HG03457 (cell line): Measurements from ENCODE around the gene SFTPB.
"Not testable (repeated sequence)": the region's sequence is repeated elsewhere in the genome, so short reads cannot be mapped to it uniquely, and the experiment has no call there.

Experiments
- ATAC-seq: cut with Tn5 transposase; IDR thresholded peaks from one replicate; pipeline ENCODE4 v1.9.1; 2021; ENCODE audit warnings: moderate number of reproducible peaks; ENCODE audit not compliant: unreplicated experiment

The SFTPB gene

DNA sequence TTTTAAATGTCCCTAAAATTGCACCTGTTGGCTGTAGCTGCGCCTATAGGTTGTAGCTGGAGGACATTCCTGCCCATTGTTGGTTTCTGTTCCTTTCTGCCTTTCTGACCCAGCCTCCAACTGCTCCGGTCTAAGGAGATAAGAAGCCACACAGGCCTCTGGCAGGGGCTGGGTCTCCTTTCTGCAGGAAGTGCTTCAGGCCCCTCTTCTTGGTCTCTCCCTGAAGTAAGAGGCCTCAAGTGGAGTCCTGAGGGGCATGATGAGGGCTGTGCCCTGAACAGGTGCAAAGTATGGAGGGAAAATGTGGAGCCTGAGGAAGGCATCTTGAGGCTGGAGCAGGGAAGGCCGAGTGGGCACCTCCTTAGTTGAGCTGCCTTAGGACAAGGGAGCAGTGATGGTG, 10.4 kb upstream of the SFTPB start:
- ATAC-seq: no peak

DNA sequence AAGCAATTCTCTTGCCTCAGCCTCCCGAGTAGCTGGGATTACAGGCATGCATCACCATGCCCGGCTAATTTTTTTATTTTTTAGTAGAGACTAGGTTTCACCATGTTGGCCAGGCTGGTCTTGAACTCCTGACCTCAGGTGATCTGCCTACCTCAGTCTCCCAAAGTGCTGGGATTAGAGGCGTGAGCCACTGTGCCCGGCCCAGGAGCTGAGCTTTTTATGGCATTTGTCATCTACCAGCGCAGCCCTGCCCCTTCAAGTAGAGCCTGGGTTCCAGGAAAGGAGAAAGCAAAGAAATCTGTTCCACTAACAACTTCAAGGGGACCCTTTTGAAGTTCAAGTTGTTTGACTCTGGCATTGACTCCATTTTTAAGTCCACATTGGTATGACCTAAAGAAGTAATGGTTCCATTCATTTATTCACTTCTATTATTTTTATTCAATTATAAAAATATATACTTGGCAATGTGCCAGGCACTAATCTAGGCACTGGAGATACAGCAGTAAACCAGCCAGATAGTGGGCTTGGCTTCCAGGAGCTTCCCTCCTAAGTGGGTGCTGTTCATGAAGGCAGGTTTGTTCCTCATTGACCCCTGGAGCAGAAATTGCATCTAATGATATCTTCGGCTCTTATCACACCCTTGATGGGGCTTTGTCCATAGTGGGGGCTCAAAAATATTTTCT, 8.0 kb upstream of the SFTPB start:
- no peak for ATAC-seq

DNA sequence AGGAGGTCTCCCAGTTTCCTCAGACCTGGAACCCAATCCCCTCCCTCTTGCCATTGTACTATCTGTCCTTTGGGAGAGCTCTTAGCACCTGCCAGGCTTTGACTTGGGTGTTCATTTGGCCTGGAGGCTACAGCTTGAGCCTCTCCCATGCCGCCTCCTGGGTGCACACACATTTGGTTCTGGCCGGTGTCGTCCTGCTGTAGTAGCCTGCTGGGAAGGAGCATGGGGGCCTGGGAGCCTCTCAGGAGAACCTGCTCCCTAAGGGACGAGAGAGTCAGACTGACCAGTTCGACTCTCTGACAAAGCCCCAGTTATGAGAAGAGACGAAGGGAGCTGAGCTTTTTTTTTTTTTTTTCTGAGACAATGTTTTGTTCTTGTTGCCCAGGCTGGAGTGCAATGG, 7.4 kb upstream of the SFTPB start:
- no peak for ATAC-seq

DNA sequence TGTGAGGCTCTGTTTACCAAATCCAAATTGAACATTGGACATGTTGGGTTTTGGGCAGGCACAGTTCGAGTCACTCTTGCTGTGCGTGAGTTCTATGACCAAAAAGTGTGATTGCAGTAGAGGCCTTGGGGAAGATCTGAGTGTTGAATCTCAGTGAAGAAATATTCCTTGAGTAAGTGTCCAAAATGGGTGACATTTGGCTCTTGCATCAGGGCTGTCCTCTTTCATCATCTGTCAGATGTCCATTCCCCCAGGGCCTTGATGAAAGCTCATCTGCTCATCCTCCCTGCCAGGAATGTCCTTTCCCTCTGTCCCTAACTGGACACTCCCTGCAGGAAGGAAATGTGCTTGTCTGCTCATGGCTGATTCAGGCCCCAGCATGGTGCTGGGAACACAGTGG, 6.4 kb upstream of the SFTPB start:
- no peak for ATAC-seq

DNA sequence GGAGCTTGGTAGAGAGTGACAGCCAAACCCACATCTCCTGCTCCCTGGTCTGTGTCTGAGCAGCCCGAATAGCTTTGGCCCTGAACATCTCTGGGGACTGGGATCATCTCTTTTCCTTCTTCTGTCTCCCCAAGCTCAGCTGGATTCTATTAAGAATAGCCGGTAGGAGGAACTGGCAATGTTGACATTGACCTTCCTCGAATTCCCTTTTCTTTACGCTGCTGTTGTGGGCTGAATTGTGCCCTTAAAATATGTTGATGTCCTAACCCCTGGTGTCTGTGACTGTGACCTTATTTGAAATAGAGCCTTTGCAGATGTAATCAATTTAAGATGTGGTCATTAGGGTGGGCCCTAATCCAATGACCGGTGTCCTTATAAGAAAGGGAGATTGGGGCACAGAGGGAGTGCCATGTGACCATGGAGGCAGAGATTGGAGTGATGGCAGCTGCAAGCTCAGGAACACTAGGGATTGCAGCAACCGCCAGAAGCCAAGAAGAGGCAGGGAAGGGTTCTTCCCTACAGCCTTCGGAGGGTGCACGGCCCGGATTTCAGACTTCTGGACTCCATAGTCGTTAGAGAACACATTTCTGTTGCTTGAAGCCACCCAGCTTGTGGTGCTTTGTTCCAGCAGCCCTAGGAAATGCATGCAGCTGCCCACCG, 5.8 kb upstream of the SFTPB start:
- ATAC-seq: no peak

DNA sequence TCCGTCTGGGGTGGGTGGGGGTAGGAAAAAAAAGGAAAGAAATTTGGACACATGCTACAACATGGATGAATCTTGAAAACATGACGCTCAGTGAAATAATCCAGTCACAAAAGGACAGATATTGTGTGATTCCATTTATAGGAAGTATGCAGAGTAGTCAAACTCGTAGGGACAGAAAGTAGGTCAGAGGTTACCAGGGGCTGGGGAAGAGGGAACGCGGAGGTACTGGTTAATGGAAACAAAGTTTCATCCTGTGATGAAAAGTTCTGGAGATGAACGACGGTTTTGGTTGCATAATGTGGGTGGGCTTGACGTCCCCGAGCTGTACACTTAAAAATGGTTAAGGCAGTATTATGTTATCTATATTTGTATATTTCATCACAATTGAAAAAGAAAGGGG, 4.5 kb upstream of the SFTPB start:
- no peak for ATAC-seq

DNA sequence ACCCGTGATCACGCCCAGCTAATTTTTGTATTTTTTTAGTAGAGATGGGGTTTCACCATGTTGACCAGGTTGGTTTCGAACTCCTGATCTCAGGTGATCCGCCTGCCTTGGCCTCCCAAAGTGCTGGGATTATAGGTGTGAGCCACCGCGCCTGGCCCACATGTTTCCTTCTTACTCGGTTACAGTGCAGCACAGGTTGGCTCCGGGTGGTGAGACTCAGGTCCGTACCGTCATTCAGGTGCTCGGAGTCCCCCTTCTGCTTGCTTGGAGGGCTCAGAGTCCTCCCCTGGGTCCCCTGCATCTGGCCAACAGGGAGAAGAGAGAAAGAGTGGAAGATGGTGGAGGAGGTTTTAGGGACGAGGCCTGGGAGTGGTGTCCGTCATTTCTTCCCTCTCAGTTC, 2.4 kb upstream of the SFTPB start:
- ATAC-seq: not testable (repeated sequence)

DNA sequence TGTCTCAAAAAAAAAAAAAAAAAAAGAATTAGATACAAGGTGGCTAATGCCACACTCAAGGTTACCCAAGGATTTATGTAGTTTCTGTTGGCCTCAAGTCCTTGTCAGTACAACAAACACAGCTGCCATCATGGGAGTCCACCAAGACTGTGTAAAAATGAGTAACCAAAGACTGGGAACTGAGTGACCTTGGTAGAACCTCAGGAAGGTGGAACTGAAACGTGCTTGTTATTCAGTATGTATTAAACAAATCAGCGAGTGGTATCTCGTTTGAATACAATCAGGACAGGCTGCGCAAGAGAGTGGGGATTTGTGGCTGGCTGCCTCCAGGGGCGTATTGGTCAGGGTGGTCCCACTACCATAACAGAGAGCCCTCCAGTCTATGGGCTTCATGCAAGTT, 1.6 kb upstream of the SFTPB start:
- ATAC-seq: peak; percentile 77

DNA sequence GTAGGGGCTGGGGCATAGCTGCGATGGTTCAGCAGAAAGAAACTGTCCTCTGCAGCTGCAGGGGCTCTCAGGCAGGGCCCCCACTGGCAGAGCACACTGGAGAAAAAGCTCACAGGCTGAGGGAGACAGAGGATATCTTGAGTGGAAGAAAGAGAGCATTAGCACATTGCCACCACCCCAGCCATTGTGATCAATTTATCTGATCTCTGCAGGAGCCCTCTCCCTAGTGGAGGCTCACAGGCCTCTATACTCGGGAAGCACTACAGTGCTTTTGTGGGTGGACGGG, 801 bp upstream of the SFTPB start:
- no peak for ATAC-seq

DNA sequence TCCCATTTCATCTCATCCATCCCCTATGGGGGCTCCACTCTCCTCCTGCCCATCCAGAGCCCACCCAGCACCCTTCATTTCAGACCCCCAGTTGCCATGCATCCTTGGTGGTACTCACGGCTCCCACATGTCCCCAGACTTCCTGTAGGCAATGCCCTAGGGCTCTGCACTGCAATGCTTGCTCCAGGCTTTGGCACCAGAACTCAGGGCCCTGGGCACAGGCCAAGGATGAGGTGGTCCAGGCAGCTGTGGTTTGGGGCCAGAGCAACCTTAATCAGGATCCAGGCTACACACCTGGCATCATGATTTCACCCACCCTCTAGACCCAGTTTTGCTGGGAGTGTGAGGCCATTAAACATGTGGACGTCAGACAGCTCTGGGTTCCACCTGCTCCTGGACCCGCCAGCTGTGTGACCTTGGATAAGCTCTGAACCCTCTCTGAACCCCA, 414 bp downstream of the SFTPB start:
- no peak for ATAC-seq

DNA sequence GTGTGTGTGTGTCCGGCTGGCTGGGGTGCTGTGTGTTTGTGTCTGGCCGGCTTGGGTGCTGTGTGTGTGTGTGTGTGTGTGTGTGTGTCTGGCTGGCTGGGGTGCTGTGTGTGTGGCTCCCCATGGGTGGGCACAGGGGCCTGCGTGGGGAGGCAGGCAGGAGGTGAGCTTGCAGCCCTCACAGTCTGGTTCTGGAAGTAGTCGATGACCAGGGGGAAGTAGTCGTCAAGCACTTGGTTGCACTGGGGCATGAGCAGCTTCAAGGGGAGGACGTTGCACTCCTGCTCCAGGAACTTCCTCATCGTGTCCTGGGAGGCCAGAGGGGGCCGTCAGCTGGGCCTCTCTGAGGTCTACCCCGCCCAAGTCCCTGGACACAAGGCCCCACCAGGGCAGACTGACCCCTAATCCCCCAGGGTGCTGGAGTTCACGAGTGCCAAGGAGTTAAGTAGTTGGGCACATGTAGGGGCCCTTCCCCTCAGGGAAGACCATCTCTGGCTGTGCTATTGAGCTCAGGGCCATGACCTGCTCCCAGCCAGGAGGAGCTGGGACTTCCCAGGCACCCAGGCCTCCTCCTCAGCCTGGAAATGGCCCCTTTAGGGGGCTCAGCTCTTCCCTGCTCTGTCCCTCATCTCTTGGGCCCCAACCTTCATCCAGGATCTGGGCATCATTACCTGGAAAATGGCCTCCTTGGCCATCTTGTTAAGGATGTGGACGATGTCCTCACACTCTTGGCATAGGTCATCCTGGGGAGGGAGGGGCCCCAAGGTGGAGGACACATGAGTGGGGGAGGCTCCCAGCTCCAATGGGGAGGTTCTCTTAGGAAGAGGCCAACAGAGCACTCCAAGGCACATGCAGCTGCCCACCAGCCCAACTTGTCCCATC, 1.3 kb downstream of the SFTPB start:
- ATAC-seq: no peak

DNA sequence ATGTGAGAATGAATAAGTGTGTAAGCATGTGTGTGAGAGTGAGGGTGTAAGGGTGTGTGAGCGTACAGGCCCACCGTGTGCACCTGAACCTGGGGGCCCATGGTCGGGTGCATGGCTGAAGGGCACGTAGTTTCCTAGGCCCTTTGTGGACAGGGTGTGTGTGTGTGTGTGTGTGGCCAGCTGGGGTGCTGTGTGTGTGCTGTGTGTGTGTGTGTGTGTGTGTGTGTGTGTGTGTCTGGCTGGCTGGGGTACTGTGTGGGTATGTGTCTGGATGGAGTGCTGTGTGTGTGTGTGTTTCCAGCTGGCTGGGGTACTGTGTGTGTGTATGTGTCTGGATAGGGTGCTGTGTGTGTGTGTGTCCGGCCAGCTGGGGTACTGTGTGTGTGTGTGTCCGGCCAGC, 2.0 kb downstream of the SFTPB start:
- ATAC-seq: no peak

DNA sequence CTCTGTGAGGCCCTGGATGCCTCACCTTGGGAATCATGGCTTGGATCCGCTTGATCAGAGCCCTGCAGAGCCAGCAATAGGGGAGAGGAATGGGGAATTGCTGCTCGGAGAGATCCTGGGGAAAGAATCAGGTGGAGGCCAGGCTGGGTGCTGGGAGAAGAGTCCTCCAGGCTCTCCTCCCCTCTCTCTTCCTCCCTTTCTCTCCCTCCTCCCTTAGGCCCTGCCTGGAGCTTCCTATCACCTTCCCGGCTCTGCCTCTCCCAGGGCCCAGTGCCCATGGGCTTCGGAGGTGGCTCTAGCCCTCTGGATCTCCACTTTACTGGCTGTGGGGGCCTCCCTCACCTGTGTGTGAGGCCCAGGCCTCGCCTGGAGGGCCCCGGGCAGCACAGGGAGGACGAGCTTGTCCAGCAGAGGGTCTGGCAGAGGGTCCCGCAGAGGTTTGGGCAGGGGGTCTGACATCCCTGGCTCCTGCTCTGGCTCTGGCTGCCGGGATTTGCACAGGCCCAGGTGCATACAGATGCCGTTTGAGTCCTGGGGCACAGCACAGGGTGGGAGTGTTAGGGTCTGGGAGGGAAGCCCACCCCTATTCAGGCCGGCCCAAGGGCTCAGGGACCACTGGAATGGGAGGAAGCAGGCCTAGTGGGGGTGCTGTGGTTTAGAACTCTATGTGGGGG, 2.6 kb downstream of the SFTPB start:
- ATAC-seq: no peak

DNA sequence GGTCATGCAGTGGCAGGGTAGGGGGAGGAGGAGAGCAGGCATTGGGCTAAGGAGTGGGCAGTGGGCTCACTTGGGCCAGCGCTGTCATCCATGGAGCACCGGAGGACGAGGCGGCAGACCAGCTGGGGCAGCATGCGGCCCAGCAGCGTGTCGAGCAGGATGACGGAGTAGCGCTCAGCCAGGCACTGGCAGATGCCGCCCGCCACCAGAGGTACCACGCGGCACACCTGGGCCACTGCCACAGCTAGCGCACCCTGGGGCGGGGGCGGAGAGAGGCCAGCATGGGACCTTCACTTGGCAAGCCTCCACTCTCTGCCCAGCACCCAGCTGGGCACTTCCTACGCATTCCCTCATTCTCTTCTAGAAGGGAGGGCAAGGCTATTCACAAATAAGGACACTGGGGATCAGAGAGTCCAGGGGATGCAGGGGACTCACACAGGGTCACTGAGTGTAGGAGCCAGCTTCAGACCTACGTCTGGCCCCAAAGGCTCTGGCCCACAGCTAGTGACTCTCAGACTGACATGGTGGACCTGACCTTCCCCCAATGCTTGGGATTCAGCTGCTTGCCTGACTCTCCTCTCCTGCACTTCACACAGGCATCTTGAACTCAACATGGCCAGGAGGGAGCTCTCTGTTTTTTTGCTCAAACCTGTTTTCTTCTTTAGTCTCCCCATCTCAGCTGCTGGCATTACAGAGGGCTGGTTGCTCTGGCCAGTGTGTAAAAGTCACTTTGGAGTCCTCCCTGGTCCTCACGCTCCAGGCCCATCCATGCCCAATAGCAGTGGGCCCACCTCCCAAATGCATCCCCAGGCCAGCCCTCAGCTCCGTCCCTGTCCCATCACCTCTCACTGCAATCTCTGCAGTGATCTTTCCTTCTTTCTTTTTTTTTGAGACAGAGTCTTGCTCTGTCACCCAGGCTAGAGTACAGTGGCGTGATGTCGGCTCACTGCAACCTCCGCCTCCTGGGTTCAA, 4.1 kb downstream of the SFTPB start:
- ATAC-seq: no peak

DNA sequence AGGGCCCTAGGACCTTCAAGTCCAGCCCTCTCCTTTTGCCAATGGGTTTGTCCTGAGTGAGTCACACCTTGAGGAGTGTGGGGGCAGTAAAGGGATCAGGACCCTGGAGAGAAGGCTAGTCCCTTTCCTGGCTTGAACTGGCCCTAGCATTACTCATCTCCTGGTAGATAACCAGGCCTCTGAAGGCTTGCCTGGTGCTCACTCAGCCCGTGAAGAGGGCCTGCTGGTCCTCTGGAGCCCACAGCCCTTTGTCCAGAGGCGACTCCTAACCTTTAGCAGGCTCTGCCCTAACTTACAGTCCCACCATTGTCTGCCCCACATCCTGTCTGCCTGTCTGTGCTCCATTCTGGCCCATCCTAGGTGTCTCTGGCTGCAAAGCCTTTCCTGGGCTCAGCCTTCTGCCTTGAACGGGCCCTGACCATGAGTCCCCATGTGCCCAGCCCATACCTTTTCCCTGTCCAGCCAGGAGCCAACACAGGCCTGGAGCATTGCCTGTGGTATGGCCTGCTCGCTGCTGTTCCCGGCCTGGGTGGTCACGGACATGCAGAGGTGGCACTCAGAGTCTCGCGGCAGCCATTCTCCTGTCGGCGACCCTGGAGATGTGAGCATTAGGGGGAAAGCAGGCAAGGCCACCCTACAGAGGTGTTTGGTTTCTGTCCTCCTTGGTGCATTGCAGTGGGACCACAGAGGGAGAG, 5.0 kb downstream of the SFTPB start:
- ATAC-seq: no peak

DNA sequence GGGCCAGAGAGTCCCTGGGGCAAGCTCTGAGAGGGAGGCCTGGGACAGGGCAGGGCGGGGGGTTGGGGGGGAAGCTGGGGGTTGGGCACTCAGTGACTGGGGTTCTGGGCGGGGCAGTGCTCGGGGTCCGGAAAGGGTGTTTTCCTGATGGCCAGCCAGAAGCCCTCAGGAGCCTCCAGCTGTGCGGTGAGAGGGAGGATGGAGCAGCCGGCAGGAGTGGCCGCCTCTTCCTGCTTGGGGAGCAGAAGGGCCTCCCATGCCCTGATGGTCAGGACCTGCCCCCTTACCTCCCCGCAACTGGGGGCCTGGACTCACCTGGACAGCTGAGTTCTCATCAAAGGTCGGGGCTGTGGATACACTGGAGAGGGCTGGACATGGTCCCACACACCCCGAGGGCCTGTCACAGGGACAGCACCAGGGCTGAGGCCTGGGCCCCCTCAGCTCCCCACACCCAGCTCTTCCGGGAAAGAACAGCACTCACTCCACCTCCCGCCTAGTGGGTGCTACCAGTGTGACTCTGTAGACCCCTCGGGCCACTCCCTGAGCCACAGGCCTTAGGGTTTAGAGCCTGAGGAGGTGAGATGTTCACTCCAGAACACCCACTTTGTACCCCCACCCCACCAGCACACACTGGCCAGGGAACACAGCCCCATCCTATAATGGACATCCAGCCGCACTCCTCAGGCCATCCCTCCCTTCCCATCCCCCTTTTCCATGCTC, 6.7 kb downstream of the SFTPB start:
- ATAC-seq: no peak

DNA sequence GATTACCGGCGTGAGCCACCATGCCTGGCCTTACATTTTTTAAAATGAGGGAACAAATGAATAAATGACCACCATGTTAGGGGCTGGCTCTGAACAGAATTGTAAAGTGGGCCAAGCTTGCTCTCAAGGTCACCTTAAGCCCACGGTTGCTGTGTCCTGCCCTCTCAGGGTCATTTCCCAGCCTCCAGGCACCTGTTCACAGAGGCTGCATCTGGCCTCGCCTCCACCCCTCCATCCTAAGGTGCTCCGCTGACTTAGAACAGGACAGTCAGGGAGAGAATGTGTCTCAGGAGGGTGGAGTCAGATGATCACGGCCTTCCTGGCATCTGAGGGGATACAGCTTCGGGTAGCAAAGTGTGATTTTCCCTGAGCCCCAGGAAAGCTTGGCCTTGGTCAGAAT, 7.3 kb downstream of the SFTPB start:
- ATAC-seq: no peak

DNA sequence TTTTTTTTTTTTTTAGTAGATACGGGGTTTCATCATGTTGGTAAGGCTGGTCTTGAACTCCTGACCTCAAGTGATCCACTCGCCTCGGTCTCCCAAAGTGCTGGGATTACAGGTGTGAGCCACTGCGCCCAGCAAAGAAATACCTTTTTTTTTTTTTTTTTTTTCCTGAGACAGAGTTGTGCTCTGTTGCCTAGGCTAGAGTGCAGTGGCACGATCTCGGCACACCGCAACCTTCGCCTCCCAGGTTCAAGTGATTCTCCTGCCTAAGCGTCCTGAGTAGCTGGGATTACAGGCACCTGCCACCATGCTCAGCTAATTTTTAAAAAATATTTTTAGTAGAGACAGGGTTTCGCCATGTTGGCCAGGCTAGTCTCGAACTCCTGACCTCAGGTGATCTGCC, 7.7 kb downstream of the SFTPB start:
- ATAC-seq: not testable (repeated sequence)

DNA sequence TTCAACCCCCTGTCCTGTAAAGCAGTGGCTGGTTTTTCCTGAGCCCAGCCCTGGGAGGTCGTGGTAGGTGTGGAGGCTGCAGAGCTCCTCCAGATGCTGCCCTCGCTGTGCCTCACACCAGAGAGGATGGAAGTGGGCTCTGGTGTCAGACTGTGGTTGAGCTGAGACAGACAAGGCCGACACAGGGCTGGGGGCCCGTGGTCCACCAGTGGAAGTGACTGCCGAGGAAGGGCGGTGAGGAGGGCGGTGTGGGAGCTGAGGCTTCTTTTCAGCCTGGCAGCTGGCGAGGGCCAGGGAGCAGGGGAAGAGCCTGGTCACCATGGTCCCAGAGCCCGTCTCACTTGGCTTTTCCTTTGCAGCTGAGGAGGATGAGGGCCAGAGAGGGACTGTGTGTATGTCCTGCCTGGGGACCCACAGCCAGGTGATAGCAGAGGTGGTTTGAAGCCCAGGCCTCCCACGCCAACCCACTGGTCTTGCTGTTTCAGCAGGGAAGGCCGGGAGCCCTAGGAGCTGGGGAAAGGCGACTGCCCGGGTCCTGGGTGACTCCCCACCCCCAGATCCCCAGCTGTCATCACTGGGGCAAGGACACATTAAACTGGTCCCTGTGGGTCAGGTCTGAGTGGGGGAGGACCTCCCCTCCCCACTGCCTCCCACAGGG, 8.5 kb downstream of the SFTPB start:
- no peak for ATAC-seq
